GM08714 (cell line): ENCODE data around the gene GBF1.
A peak's percentile ranks its signal among the peaks of the same experiment; 100 is the strongest.

Experiments
- H3K4me3 ChIP-seq: fragments of 200-500 bp; sonication (Bioruptor generic); 2 replicates; pipeline ENCODE4 v1.5.1; 2014; ENCODE audit warnings: mild to moderate bottlenecking, low read length, inconsistent platforms
- ZNF274 ChIP-seq: IDR thresholded peaks from 2 replicates; pipeline ENCODE4 v1.6.1; 2012; ENCODE audit warnings: mild to moderate bottlenecking, low read depth, low read length

The GBF1 gene

GRCh38 chr10:102375867-102376266 lies 130.5 kb downstream of the GBF1 start:
- no peak for TF ChIP-seq ZNF274

GRCh38 chr10:102376901-102377300 lies 131.6 kb downstream of the GBF1 start:
- no peak for TF ChIP-seq ZNF274
- H3K4me3 ChIP-seq = no peak overlapping the region

More at GRCh38 chr10:102375867-102376266, 130.5 kb downstream of the GBF1 start:
- no peak overlapping the region for H3K4me3 ChIP-seq

- no peak for TF ChIP-seq ZNF274
- H3K4me3 ChIP-seq = no peak overlapping the region
Measured at GRCh38 chr10:102379383-102379782, 134.1 kb downstream of the GBF1 start.

- TF ChIP-seq ZNF274 = no peak
- no peak overlapping the region for H3K4me3 ChIP-seq
Measured at GRCh38 chr10:102381983-102382382, 136.7 kb downstream of the GBF1 start.

GRCh38 chr10:102382871-102383270 lies 137.5 kb downstream of the GBF1 start:
- no peak for TF ChIP-seq ZNF274
- H3K4me3 ChIP-seq = no peak overlapping the region

- H3K4me3 ChIP-seq = no peak overlapping the region
- TF ChIP-seq ZNF274 = no peak
Measured at GRCh38 chr10:102384053-102384452, 138.7 kb downstream of the GBF1 start.

GRCh38 chr10:102384606-102385429 lies 139.5 kb downstream of the GBF1 start:
- H3K4me3 ChIP-seq = no peak overlapping the region
- no peak for TF ChIP-seq ZNF274

- H3K4me3 ChIP-seq = no peak overlapping the region
- TF ChIP-seq ZNF274 = no peak
Measured at GRCh38 chr10:102389894-102390293, 144.6 kb downstream of the GBF1 start.

- no peak overlapping the region for H3K4me3 ChIP-seq
Measured at GRCh38 chr10:102392306-102392705, 147.0 kb downstream of the GBF1 start.

GRCh38 chr10:102393411-102394078 lies 148.2 kb downstream of the GBF1 start:
- H3K4me3 ChIP-seq = peak overlapping the region; percentile 79; the same call in 1 of the 2 replicates
- no peak for TF ChIP-seq ZNF274

More at GRCh38 chr10:102392306-102392705, 147.0 kb downstream of the GBF1 start:
- TF ChIP-seq ZNF274 = no peak

GRCh38 chr10:102394079-102394800 lies 148.9 kb downstream of the GBF1 start:
- H3K4me3 ChIP-seq = peak overlapping the region; percentile 79
- no peak for TF ChIP-seq ZNF274

GRCh38 chr10:102394801-102395399 lies 149.6 kb downstream of the GBF1 start:
- TF ChIP-seq ZNF274 = no peak
- H3K4me3 ChIP-seq = peak overlapping the region; percentile 79

- H3K4me3 ChIP-seq = peak within 1 kb of the TSS; percentile 79
- TF ChIP-seq ZNF274 = no peak
Measured at GRCh38 chr10:102395400-102396316, 150.3 kb downstream of the GBF1 start, which contains the start of gene NFKB2. TSS of gene NFKB2 (plus strand) at chr10:102395705. CDS start at chr10:102395960, 255 bp downstream.
